A673 (cell line): ENCODE data around the gene SPINK4.

ENCODE experiments used
- CTCF ChIP-seq: fragments of 300-800, 200-600 bp; sonication (generic); conservative IDR thresholded peaks from 2 replicates; pipeline ENCODE4 v1.5.1; 2017; ENCODE audit warnings: low read depth, mild to moderate bottlenecking, antibody characterized with exemption, low read length, moderate library complexity, mixed read lengths
- EZH2 ChIP-seq: fragments of 200-600 bp; sonication (generic); IDR thresholded peaks from 2 replicates; pipeline ENCODE4 v1.6.1; 2017; ENCODE audit warnings: borderline replicate concordance, low read depth, mild to moderate bottlenecking, mixed read lengths, antibody characterized with exemption, low read length; ENCODE audit not compliant: poor library complexity, severe bottlenecking

DNA sequence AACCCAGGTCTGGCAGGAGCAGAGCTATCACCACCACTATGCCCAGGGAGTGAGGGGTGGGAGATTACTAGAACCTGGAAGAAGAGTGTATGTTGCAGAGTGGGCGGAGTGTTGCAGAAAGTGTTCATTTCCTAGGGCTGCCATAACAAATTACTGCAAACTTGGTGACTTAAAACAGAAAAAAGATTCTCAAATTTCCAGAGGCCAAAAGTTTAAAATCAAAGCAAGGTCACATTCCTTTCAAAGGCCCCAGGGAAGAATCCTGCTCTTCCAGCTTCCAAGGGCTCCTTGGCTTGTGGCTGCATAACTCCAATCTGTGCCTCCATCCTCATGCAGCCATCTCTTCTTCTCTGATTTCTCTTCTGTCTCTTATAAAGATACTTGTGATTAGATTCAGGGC, 30.6 kb upstream of the SPINK4 start:
- no peak for TF ChIP-seq CTCF
- TF ChIP-seq EZH2 = no peak
